T-helper 17 cell (primary cell): Measurements from ENCODE around the gene IMMP2L. TPM values are rescaled to one million over a fixed set of nuclear protein-coding genes. Genes with fewer than 3 reads are reported as not detected.

Experiments
- ATAC-seq: fragments of 150-1000 bp; cut with Tn5 transposase; 2 replicates; pipeline ENCODE4 v1.10.0; 2021; ENCODE audit warnings: mild to moderate bottlenecking, moderate library complexity
- DNase-seq, 3 donors: peaks; one replicate each; pipeline versions ENCODE4 v3.0.0 to v3.0.0-alpha.2; 2020 to 2021
- H3K9me3 ChIP-seq: one replicate; pipeline ENCODE4 v1.7.0; 2013; ENCODE audit warnings: low read length, mild to moderate bottlenecking; ENCODE audit not compliant: control insufficient read depth, poor library complexity, severe bottlenecking
- H3K27ac Mint-ChIP-seq: one replicate; pipeline ENCODE4 v1.8.0; 2022; ENCODE audit warnings: mild to moderate bottlenecking, moderate library complexity, mixed read lengths
- H3K27me3 Mint-ChIP-seq: one replicate; pipeline ENCODE4 v1.8.0; 2022; ENCODE audit warnings: mixed read lengths
- H3K36me3 Mint-ChIP-seq: one replicate; pipeline ENCODE4 v1.8.0; 2022; ENCODE audit warnings: low read depth, mixed read lengths
- H3K4me1 Mint-ChIP-seq: one replicate; pipeline ENCODE4 v1.8.0; 2022; ENCODE audit warnings: mild to moderate bottlenecking, mixed read lengths
- H3K4me3 Mint-ChIP-seq: one replicate; pipeline ENCODE4 v1.8.0; 2022; ENCODE audit warnings: mild to moderate bottlenecking, moderate library complexity, mixed read lengths
- total RNA-seq, 4 donors: library from RNA in 2 of 4; stranded (reverse) in 2 of 4; gene quantifications; one replicate each; pipeline ENCODE4 v1.2.3 and lab custom pipeline; 2022 to 2026

IMMP2L gene
- total RNA-seq, 2 donors from 2014 or later, result 17.9 to 19.9 TPM

- ATAC-seq, result no peak
- DNase-seq, result no peak
- no peaks in the 10 kb centered on the region for H3K4me1 Mint-ChIP-seq
- no peaks in the 10 kb centered on the region for H3K27me3 Mint-ChIP-seq
- H3K9me3 ChIP-seq, result no peaks in the 10 kb centered on the region
- no peak overlapping the region for H3K27ac Mint-ChIP-seq
- no peak overlapping the region for H3K4me3 Mint-ChIP-seq
- no peaks in the 10 kb centered on the region for H3K36me3 Mint-ChIP-seq
These were observed 25.2 kb downstream of the IMMP2L start for GRCh38 chr7:111537134-111537533.

GRCh38 chr7:111535142-111535870 is 27.0 kb downstream of the IMMP2L start:
- no peaks in the 10 kb centered on the region for H3K27me3 Mint-ChIP-seq
- no peak overlapping the region for H3K27ac Mint-ChIP-seq
- no peak for DNase-seq
- H3K36me3 Mint-ChIP-seq, result no peaks in the 10 kb centered on the region
- no peaks in the 10 kb centered on the region for H3K4me1 Mint-ChIP-seq
- no peaks in the 10 kb centered on the region for H3K9me3 ChIP-seq
- ATAC-seq, result no peak
- H3K4me3 Mint-ChIP-seq, result no peak overlapping the region

- no peak for ATAC-seq
These were observed 29.7 kb downstream of the IMMP2L start for GRCh38 chr7:111532625-111533024.

GRCh38 chr7:111531993-111532392 is 30.3 kb downstream of the IMMP2L start:
- no peaks in the 10 kb centered on the region for H3K9me3 ChIP-seq
- Mint-ChIP-seq H3K27ac (no peak overlapping the region), H3K4me1 (peaks cover 3% of the 10 kb centered on the region), H3K4me3 (no peak overlapping the region), H3K36me3 (no peaks in the 10 kb centered on the region), H3K27me3 (no peaks in the 10 kb centered on the region)
- ATAC-seq, result no peak
- DNase-seq, result no peak

More at GRCh38 chr7:111532625-111533024, 29.7 kb downstream of the IMMP2L start:
- no peaks in the 10 kb centered on the region for H3K36me3 Mint-ChIP-seq
- DNase-seq, result no peak
- no peak overlapping the region for H3K27ac Mint-ChIP-seq
- H3K27me3 Mint-ChIP-seq, result no peaks in the 10 kb centered on the region
- peaks cover 2% of the 10 kb centered on the region for H3K4me1 Mint-ChIP-seq
- H3K4me3 Mint-ChIP-seq, result no peak overlapping the region
- no peaks in the 10 kb centered on the region for H3K9me3 ChIP-seq

- Mint-ChIP-seq H3K27me3 (no peaks in the 10 kb centered on the region), H3K4me3 (no peak overlapping the region), H3K36me3 (no peaks in the 10 kb centered on the region), H3K4me1 (peaks cover 6% of the 10 kb centered on the region), H3K27ac (no peak overlapping the region)
- no peak for ATAC-seq
- H3K9me3 ChIP-seq, result no peaks in the 10 kb centered on the region
- no peak for DNase-seq
These were observed 32.0 kb downstream of the IMMP2L start for GRCh38 chr7:111530356-111530668.

- no peak for DNase-seq
- no peaks in the 10 kb centered on the region for H3K9me3 ChIP-seq
- H3K27me3 Mint-ChIP-seq, result no peaks in the 10 kb centered on the region
- ATAC-seq, result no peak
- peaks cover 4% of the 10 kb centered on the region for H3K36me3 Mint-ChIP-seq
- H3K4me1 Mint-ChIP-seq, result peaks cover 11% of the 10 kb centered on the region
- no peak overlapping the region for H3K27ac Mint-ChIP-seq
- H3K4me3 Mint-ChIP-seq, result no peak overlapping the region
These were observed 32.6 kb downstream of the IMMP2L start for GRCh38 chr7:111529507-111530355.

GRCh38 chr7:111528331-111528730 is 34.0 kb downstream of the IMMP2L start:
- no peak for ATAC-seq
- Mint-ChIP-seq H3K27me3 (no peaks in the 10 kb centered on the region), H3K4me3 (no peak overlapping the region), H3K36me3 (peaks cover 4% of the 10 kb centered on the region), H3K27ac (no peak overlapping the region), H3K4me1 (peaks cover 11% of the 10 kb centered on the region)
- no peaks in the 10 kb centered on the region for H3K9me3 ChIP-seq
- DNase-seq, result no peak

GRCh38 chr7:111527545-111527944 is 34.7 kb downstream of the IMMP2L start:
- H3K36me3 Mint-ChIP-seq, result peaks cover 4% of the 10 kb centered on the region
- ATAC-seq, result no peak
- H3K27me3 Mint-ChIP-seq, result no peaks in the 10 kb centered on the region

GRCh38 chr7:111525100-111525499 is 37.2 kb downstream of the IMMP2L start:
- Mint-ChIP-seq H3K4me3 (no peak overlapping the region), H3K27me3 (no peaks in the 10 kb centered on the region), H3K27ac (no peak overlapping the region), H3K36me3 (peaks cover 6% of the 10 kb centered on the region), H3K4me1 (peaks cover 11% of the 10 kb centered on the region)
- ATAC-seq (no peak), DNase-seq (no peak)
- H3K9me3 ChIP-seq, result no peaks in the 10 kb centered on the region

More at GRCh38 chr7:111527545-111527944, 34.7 kb downstream of the IMMP2L start:
- no peaks in the 10 kb centered on the region for H3K9me3 ChIP-seq
- H3K27ac Mint-ChIP-seq, result no peak overlapping the region
- no peak overlapping the region for H3K4me3 Mint-ChIP-seq
- peaks cover 11% of the 10 kb centered on the region for H3K4me1 Mint-ChIP-seq
- DNase-seq, result no peak

- Mint-ChIP-seq H3K4me3 (no peak overlapping the region), H3K4me1 (peaks cover 7% of the 10 kb centered on the region), H3K27ac (no peak overlapping the region), H3K36me3 (peaks cover 10% of the 10 kb centered on the region), H3K27me3 (no peaks in the 10 kb centered on the region)
- DNase-seq, result no peak
- H3K9me3 ChIP-seq, result no peaks in the 10 kb centered on the region
- ATAC-seq, result no peak
These were observed 40.6 kb downstream of the IMMP2L start for GRCh38 chr7:111521660-111522059.

GRCh38 chr7:111518264-111518663 is 44.0 kb downstream of the IMMP2L start:
- H3K27ac Mint-ChIP-seq, result no peak overlapping the region
- H3K9me3 ChIP-seq, result no peaks in the 10 kb centered on the region
- DNase-seq, result no peak
- ATAC-seq, result no peak
- H3K4me3 Mint-ChIP-seq, result no peak overlapping the region
- no peaks in the 10 kb centered on the region for H3K27me3 Mint-ChIP-seq
- H3K36me3 Mint-ChIP-seq, result peaks cover 6% of the 10 kb centered on the region
- no peaks in the 10 kb centered on the region for H3K4me1 Mint-ChIP-seq

GRCh38 chr7:111517549-111517951 is 44.7 kb downstream of the IMMP2L start:
- Mint-ChIP-seq H3K27ac (no peak overlapping the region), H3K36me3 (peaks cover 10% of the 10 kb centered on the region), H3K4me3 (no peak overlapping the region), H3K27me3 (no peaks in the 10 kb centered on the region), H3K4me1 (peaks cover 4% of the 10 kb centered on the region)
- DNase-seq, result no peak
- ATAC-seq, result no peak
- H3K9me3 ChIP-seq, result no peaks in the 10 kb centered on the region

- no peak overlapping the region for H3K27ac Mint-ChIP-seq
- ATAC-seq (no peak), DNase-seq (no peak)
- no peaks in the 10 kb centered on the region for H3K9me3 ChIP-seq
- H3K4me1 Mint-ChIP-seq, result peaks cover 8% of the 10 kb centered on the region
- H3K27me3 Mint-ChIP-seq, result no peaks in the 10 kb centered on the region
- H3K36me3 Mint-ChIP-seq, result peaks cover 14% of the 10 kb centered on the region
- H3K4me3 Mint-ChIP-seq, result no peak overlapping the region
These were observed 45.7 kb downstream of the IMMP2L start for GRCh38 chr7:111516612-111517011.
